ENCODE data around the gene HOXB4. TPM values are rescaled to one million over a fixed set of nuclear protein-coding genes. Genes with fewer than 3 reads are reported as not detected.

HOXB4 gene
- total and polyA plus RNA-seq, 10 of the 15 experiments (the other 5 are each of a cell fraction or from before 2014, with no cell fraction given), result 0.35 to 5.8 (median 3.0) TPM

GRCh38 chr17:48549914-48550501 lies 28.1 kb downstream of the HOXB4 start (continued):
- no peak for TF ChIP-seq PAX5 (IDR thresholded peaks at IDR 0.05; ENCODE audit: borderline replicate concordance, low read depth, low read length)
- TF ChIP-seq RB1 (IDR thresholded peaks at IDR 0.05; ENCODE audit: borderline replicate concordance), result no peak
- TF ChIP-seq PBX3 (IDR thresholded peaks at IDR 0.05; ENCODE audit: insufficient replicate concordance, low read depth, low read length), result no peak
- TF ChIP-seq RBBP5 (conservative IDR thresholded peaks at IDR 0.05), result no peak
- TF ChIP-seq E4F1 (IDR thresholded peaks at IDR 0.05; ENCODE audit: borderline replicate concordance, partially characterized antibody), result no peak
- no peak for TF ChIP-seq BACH1 (IDR thresholded peaks at IDR 0.05; ENCODE audit: borderline replicate concordance)
- TF ChIP-seq MAX (IDR thresholded peaks at IDR 0.05; ENCODE audit: low read depth, low read length), result no peak
- no peak for TF ChIP-seq IKZF1 (conservative IDR thresholded peaks at IDR 0.05)

GRCh38 chr17:48549281-48549630 lies 28.9 kb downstream of the HOXB4 start:
- no peak for DNase-seq (ENCODE audit: low read depth, low spot score)
- no peak for TF ChIP-seq ZBTB4 (CRISPR knock-in tag; IDR thresholded peaks at IDR 0.05)
- TF ChIP-seq MTA3 (IDR thresholded peaks at IDR 0.05; ENCODE audit: borderline replicate concordance, low read length), result no peak
- no peak for TF ChIP-seq SIN3A (IDR thresholded peaks at IDR 0.05; ENCODE audit: low read depth, low read length)
- TF ChIP-seq EGR1 (IDR thresholded peaks at IDR 0.05; ENCODE audit: borderline replicate concordance in 1 of 2, low read depth in 2 of 2, low read length in 2 of 2), result no peak
- no peak for TF ChIP-seq NR2C1 (IDR thresholded peaks at IDR 0.05)
- no peak for TF ChIP-seq RELA (IDR thresholded peaks at IDR 0.05; ENCODE audit: borderline replicate concordance, partially characterized antibody)
- no peak overlapping the region for H3K4me2 ChIP-seq (ENCODE audit: control insufficient read depth, insufficient read depth)
- no TSS peak for BruUV-seq (replicated peaks)
- intact Hi-C loops (cut with micrococcal nuclease; ENCODE audit: unreplicated experiment), result no loop called here
- no peaks in the 10 kb centered on the region for H4K20me1 ChIP-seq (ENCODE audit: control insufficient read depth, insufficient read depth)
- H3K79me2 ChIP-seq (ENCODE audit: control insufficient read depth, insufficient read depth, low read length), result no peaks in the 10 kb centered on the region; the same call in none of the 2 replicates
- in situ Hi-C loops (cut with MboI), result no loop called here
- ChIA-PET RAD21 (ENCODE audit: unreplicated experiment) (no interaction called here), POLR2A (interaction anchor here (1.6 kb wide), 1 partner anchor 10 kb away, joined by 6 read pairs; no protein-coding TSS in a partner anchor), CTCF (interaction anchor here (0.6 to 1.4 kb wide), 3 partner anchors 35 to 198 kb away, joined by 3 to 4 read pairs (median 3); no protein-coding TSS in a partner anchor), SMC1A (ENCODE audit: uncharacterized antibody, unreplicated experiment) (interaction anchor here (1.0 to 1.4 kb wide), 3 partner anchors 8 to 58 kb away, joined by 3 read pairs; no protein-coding TSS in a partner anchor)
- no peaks in the 10 kb centered on the region for H3K27me3 ChIP-seq (replicated peaks in 1 of 2; ENCODE audit: control insufficient read depth in 2 of 2, insufficient read depth in 2 of 2, low read length in 1 of 2)
- FAIRE-seq, result no peak
- peaks cover 0 to 6% of the 10 kb centered on the region in 2 experiments; a peak in 2 of 4 replicates for H3K36me3 ChIP-seq (ENCODE audit: control insufficient read depth in 2 of 2, insufficient read depth in 2 of 2, low read length in 1 of 2)
- H3K27ac ChIP-seq (ENCODE audit: control insufficient read depth, insufficient read depth), result no peak overlapping the region
- 43% methylated on average over 3 of the region's 3 CpGs for WGBS (ENCODE audit: insufficient coverage, insufficient replicate concordance, low lambda C conversion rate, missing lambda C conversion rate)
- no peak overlapping the region for H3K4me3 ChIP-seq
- H2AFZ ChIP-seq (ENCODE audit: control insufficient read depth, low read depth, low read length), result no peak overlapping the region
- H3K9me3 ChIP-seq (replicated peaks; ENCODE audit: control insufficient read depth, insufficient read depth, low read length), result no peaks in the 10 kb centered on the region
- peaks cover 7% of the 10 kb centered on the region for H3K4me1 ChIP-seq (ENCODE audit: control insufficient read depth, insufficient read depth, low read length)
- no peak overlapping the region for H3K9ac ChIP-seq (ENCODE audit: control insufficient read depth, insufficient read depth, low read length)
- ATAC-seq, result no peak

Data from GM12878 (cell line).